DOHH2 (cell line): ENCODE measurements around the gene MTURN.

Source experiments
- H3F3A ChIP-seq: fragments of 200-600 bp; sonication (generic), shearing (Covaris generic); 2 replicates; pipeline ENCODE4 v1.6.0; 2016; ENCODE audit warnings: antibody characterized with exemption, mild to moderate bottlenecking; ENCODE audit not compliant: control insufficient read depth, insufficient read depth
- H3K27ac ChIP-seq: fragments of 200-600 bp; sonication (generic); 2 replicates; pipeline ENCODE4 v1.5.1; 2014; ENCODE audit warnings: low read depth, mild to moderate bottlenecking, low read length, moderate library complexity
- H3K27me3 ChIP-seq: fragments of 200-600 bp; sonication (generic); 2 replicates; pipeline ENCODE4 v1.6.1; 2014; ENCODE audit warnings: mild to moderate bottlenecking, low read length, mixed read lengths; ENCODE audit not compliant: control insufficient read depth
- H3K36me3 ChIP-seq: fragments of 200-600 bp; sonication (generic); 2 replicates; pipeline ENCODE4 v1.6.1; 2014; ENCODE audit warnings: mild to moderate bottlenecking, low read length, moderate library complexity, mixed read lengths; ENCODE audit not compliant: control insufficient read depth
- H3K4me1 ChIP-seq: fragments of 200-600 bp; sonication (generic); 2 replicates; pipeline ENCODE4 v1.6.1; 2014; ENCODE audit warnings: mild to moderate bottlenecking, low read length, mixed read lengths; ENCODE audit not compliant: control insufficient read depth
- H3K4me2 ChIP-seq: fragments of 200-600 bp; sonication (generic); 2 replicates; pipeline ENCODE4 v1.6.0; 2014; ENCODE audit warnings: mild to moderate bottlenecking, low read length, moderate library complexity
- H3K4me3 ChIP-seq: fragments of 200-600 bp; sonication (generic); 2 replicates; pipeline ENCODE4 v1.5.1; 2014; ENCODE audit warnings: mild to moderate bottlenecking, low read length, mixed read lengths
- H3K79me2 ChIP-seq: fragments of 200-600 bp; sonication (generic); 2 replicates; pipeline ENCODE4 v1.6.1; 2014; ENCODE audit warnings: mild to moderate bottlenecking, low read length, mixed read lengths; ENCODE audit not compliant: control insufficient read depth
- H3K9me2 ChIP-seq: fragments of 200-600 bp; sonication (generic); replicated peaks from 2 replicates; pipeline ENCODE4 v1.6.1; 2014; ENCODE audit warnings: mild to moderate bottlenecking, low read length, mixed read lengths; ENCODE audit not compliant: control insufficient read depth
- H3K9me3 ChIP-seq: fragments of 200-600 bp; sonication (generic); 2 replicates; pipeline ENCODE4 v1.6.1; 2014; ENCODE audit warnings: antibody characterized with exemption, low read length, mixed read lengths; ENCODE audit not compliant: control insufficient read depth, insufficient read depth
- H4K20me1 ChIP-seq: fragments of 200-600 bp; sonication (generic); 2 replicates; pipeline ENCODE4 v1.6.0; 2014; ENCODE audit warnings: low read depth, mild to moderate bottlenecking, antibody characterized with exemption, low read length, moderate library complexity; ENCODE audit not compliant: control insufficient read depth, insufficient read depth
- EZH2phosphoT487 ChIP-seq: fragments of 200-600 bp; sonication (generic); IDR thresholded peaks from 2 replicates; pipeline ENCODE4 v1.6.1; 2017; ENCODE audit warnings: borderline replicate concordance, mild to moderate bottlenecking, antibody characterized with exemption, low read length, moderate library complexity, mixed read lengths
- TF ChIP-seq, protein P1 (sequence below): fragments of 200-600 bp; sonication (generic); IDR thresholded peaks from one replicate; pipeline ENCODE4 v1.5.1; 2014; ENCODE audit warnings: antibody characterized with exemption, mild to moderate bottlenecking, low read depth, low read length; ENCODE audit not compliant: poor library complexity, severe bottlenecking

Gene MTURN

GRCh38 chr7:30154111-30154587 lies 19.4 kb downstream of the MTURN start:
- Histone ChIP-seq H3K79me2 (no peaks in the 10 kb centered on the region), H3K4me2 (no peak overlapping the region), H3K27me3 (no peaks in the 10 kb centered on the region), H3K36me3 (no peaks in the 10 kb centered on the region), H4K20me1 (no peaks in the 10 kb centered on the region), H3K9me3 (no peaks in the 10 kb centered on the region), H3K9me2 (no peaks in the 10 kb centered on the region), H3F3A (no peaks in the 10 kb centered on the region), H3K4me1 (peaks cover 9% of the 10 kb centered on the region), H3K4me3 (no peak overlapping the region), H3K27ac (no peak overlapping the region)
- TF ChIP-seq, protein P1, sequence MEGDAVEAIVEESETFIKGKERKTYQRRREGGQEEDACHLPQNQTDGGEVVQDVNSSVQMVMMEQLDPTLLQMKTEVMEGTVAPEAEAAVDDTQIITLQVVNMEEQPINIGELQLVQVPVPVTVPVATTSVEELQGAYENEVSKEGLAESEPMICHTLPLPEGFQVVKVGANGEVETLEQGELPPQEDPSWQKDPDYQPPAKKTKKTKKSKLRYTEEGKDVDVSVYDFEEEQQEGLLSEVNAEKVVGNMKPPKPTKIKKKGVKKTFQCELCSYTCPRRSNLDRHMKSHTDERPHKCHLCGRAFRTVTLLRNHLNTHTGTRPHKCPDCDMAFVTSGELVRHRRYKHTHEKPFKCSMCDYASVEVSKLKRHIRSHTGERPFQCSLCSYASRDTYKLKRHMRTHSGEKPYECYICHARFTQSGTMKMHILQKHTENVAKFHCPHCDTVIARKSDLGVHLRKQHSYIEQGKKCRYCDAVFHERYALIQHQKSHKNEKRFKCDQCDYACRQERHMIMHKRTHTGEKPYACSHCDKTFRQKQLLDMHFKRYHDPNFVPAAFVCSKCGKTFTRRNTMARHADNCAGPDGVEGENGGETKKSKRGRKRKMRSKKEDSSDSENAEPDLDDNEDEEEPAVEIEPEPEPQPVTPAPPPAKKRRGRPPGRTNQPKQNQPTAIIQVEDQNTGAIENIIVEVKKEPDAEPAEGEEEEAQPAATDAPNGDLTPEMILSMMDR = no peak
- no peak for TF ChIP-seq EZH2phosphoT487

- Histone ChIP-seq H3K4me2 (no peak overlapping the region), H3K27ac (no peak overlapping the region), H3K79me2 (no peaks in the 10 kb centered on the region), H3K9me2 (no peaks in the 10 kb centered on the region), H3K27me3 (no peaks in the 10 kb centered on the region), H3K36me3 (no peaks in the 10 kb centered on the region), H3K9me3 (no peaks in the 10 kb centered on the region), H4K20me1 (no peaks in the 10 kb centered on the region), H3F3A (no peaks in the 10 kb centered on the region), H3K4me3 (no peak overlapping the region), H3K4me1 (peaks cover 19% of the 10 kb centered on the region)
- TF ChIP-seq, protein P1 = no peak
- no peak for TF ChIP-seq EZH2phosphoT487
Measured at GRCh38 chr7:30155481-30155880, 20.7 kb downstream of the MTURN start.

DNA sequence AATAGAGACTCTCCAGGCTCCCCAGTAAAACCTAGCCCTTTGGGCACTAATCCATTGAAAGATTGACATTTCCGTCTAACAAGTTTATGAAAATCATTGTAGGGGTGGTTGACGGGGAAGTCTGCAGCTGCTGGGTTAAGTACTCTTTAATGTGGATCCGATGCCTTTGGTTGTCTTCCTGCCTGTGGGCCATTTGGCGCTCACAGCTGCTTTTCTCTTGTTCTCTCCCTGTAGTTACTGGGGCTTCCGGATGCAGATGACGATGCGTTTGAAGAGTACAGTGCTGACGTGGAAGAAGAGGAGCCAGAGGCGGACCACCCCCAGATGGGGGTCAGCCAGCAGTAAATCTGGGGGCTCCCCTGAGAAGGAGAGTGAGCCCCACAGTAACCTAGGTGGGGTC lies 22.4 kb downstream of the MTURN start:
- no peak overlapping the region for H3K27ac ChIP-seq
- no peaks in the 10 kb centered on the region for H3K9me3 ChIP-seq
- H3K79me2 ChIP-seq = no peaks in the 10 kb centered on the region
- no peak for TF ChIP-seq EZH2phosphoT487
- TF ChIP-seq, protein P1 = no peak
- H3F3A ChIP-seq = no peaks in the 10 kb centered on the region
- no peaks in the 10 kb centered on the region for H4K20me1 ChIP-seq
- no peaks in the 10 kb centered on the region for H3K36me3 ChIP-seq
- no peak overlapping the region for H3K4me3 ChIP-seq
- no peak overlapping the region for H3K4me2 ChIP-seq
- H3K9me2 ChIP-seq = no peaks in the 10 kb centered on the region
- H3K4me1 ChIP-seq = peaks cover 25% of the 10 kb centered on the region
- no peaks in the 10 kb centered on the region for H3K27me3 ChIP-seq

DNA sequence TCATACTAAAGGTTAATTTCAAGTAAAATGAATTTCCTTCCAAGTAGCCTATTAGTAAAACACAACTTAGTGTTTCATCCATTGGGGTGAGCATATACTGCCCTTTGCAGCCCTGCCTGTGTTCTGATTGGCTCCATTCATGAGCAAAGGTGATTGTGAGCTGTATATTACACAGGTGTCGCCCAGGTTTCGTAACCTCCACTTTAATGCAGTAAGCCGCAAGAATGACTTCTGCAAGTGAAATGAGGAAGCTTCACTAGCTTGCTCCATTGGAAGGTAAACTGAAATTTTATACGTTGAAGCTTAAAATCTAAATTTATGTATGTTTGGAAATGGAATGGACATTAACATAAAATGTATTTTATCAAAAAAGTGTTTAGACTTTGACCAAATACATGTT lies 24.4 kb downstream of the MTURN start:
- peak overlapping the region; percentile 13; the same call in 1 of the 2 replicates for H3K4me3 ChIP-seq
- no peak overlapping the region for H3K27ac ChIP-seq
- no peaks in the 10 kb centered on the region for H3F3A ChIP-seq
- TF ChIP-seq EZH2phosphoT487 = no peak
- TF ChIP-seq, protein P1 = no peak
- no peaks in the 10 kb centered on the region for H3K9me3 ChIP-seq
- H3K36me3 ChIP-seq = no peaks in the 10 kb centered on the region
- H4K20me1 ChIP-seq = no peaks in the 10 kb centered on the region
- no peaks in the 10 kb centered on the region for H3K9me2 ChIP-seq
- no peaks in the 10 kb centered on the region for H3K27me3 ChIP-seq
- peaks cover 44% of the 10 kb centered on the region for H3K4me1 ChIP-seq
- peak overlapping the region; percentile 37 for H3K4me2 ChIP-seq
- no peaks in the 10 kb centered on the region for H3K79me2 ChIP-seq
